Activated naive CD4-positive, alpha-beta T cell treated with anti-CD3 and anti-CD28 coated beads, Interleukin-2, amount 50 U/mL, for 16 hours (primary cell): Measurements from ENCODE around the gene MERTK.
"Not testable (repeated sequence)": the region's sequence is repeated elsewhere in the genome, so short reads cannot be mapped to it uniquely, and the experiment has no call there.

Source experiments
- DNase-seq: peaks from one replicate; pipeline ENCODE4 v3.0.0-alpha.2; 2020

MERTK gene

GRCh38 chr2:111897924-111898702 lies at the start of gene MERTK:
TSS of gene MERTK (plus strand) at chr2:111898607. CDS start at chr2:111898736, 129 bp downstream.
- DNase-seq = peak; percentile 62

GRCh38 chr2:111850646-111851045 lies 47.8 kb upstream of the MERTK start:
- DNase-seq = peak; percentile 23

- not testable (repeated sequence) for DNase-seq
These were observed 45.9 kb upstream of the MERTK start for GRCh38 chr2:111852544-111852943.

GRCh38 chr2:111860005-111860404 lies 38.4 kb upstream of the MERTK start:
- DNase-seq = not testable (repeated sequence)

- not testable (repeated sequence) for DNase-seq
These were observed 33.3 kb upstream of the MERTK start for GRCh38 chr2:111865124-111865523.

- DNase-seq = not testable (repeated sequence)
These were observed 25.6 kb upstream of the MERTK start for GRCh38 chr2:111872806-111873205.

GRCh38 chr2:111883661-111884591 lies 14.5 kb upstream of the MERTK start, which contains the start of gene ANAPC1:
TSS of gene ANAPC1 (minus strand) at chr2:111884193. CDS start at chr2:111880825, 3,368 bp downstream.
- DNase-seq = peak; percentile 91

- DNase-seq = no peak
These were observed 13.8 kb upstream of the MERTK start for GRCh38 chr2:111884592-111884964.

GRCh38 chr2:111896024-111896423 lies 2.4 kb upstream of the MERTK start:
- DNase-seq = no peak

GRCh38 chr2:111896576-111896975 lies 1.8 kb upstream of the MERTK start:
- no peak for DNase-seq

GRCh38 chr2:111897630-111897923 lies 830 bp upstream of the MERTK start:
- no peak for DNase-seq

- DNase-seq = peak; percentile 30
These were observed 502 bp downstream of the MERTK start for GRCh38 chr2:111898703-111899514.

- no peak for DNase-seq
These were observed 2.5 kb downstream of the MERTK start for GRCh38 chr2:111900859-111901258.

- DNase-seq = no peak
These were observed 5.1 kb downstream of the MERTK start for GRCh38 chr2:111903516-111903915.

- no peak for DNase-seq
These were observed 5.6 kb downstream of the MERTK start for GRCh38 chr2:111903930-111904439.

- DNase-seq = no peak
These were observed 6.5 kb downstream of the MERTK start for GRCh38 chr2:111904726-111905474.

- not testable (repeated sequence) for DNase-seq
These were observed 7.1 kb downstream of the MERTK start for GRCh38 chr2:111905475-111905869.

GRCh38 chr2:111905990-111906735 lies 7.8 kb downstream of the MERTK start:
- no peak for DNase-seq

GRCh38 chr2:111908578-111908977 lies 10.2 kb downstream of the MERTK start:
- no peak for DNase-seq

GRCh38 chr2:111909079-111909478 lies 10.7 kb downstream of the MERTK start:
- DNase-seq = no peak

- DNase-seq = not testable (repeated sequence)
These were observed 11.6 kb downstream of the MERTK start for GRCh38 chr2:111909997-111910396.
